ENCODE data around the gene GLRX3.

GLRX3 gene

DNA sequence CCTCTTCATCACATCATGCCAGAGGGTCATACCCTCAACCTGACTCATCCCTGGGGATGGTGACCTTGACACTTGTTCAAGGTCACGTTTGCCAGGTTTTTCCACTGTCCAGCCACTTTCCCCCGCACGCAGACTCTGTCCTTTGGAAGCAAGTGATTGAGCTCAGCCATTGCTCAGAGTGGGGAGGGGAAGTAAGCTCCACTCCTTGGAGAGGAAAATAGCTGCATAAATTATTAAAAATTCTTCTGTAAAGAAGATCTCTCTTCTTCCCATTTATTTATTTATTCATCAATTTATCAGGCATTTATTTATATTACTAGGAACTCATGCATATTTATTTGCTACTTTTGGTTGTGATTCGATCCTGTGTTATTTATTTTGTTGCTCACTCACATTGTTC lies 88.0 kb downstream of the GLRX3 start:
- Histone ChIP-seq H2AFZ (ENCODE audit: low read length, unreplicated experiment) (no peak overlapping the region), H3K4me1 (ENCODE audit: control insufficient read depth, insufficient read depth, low read length, unreplicated experiment) (no peaks in the 10 kb centered on the region), H3K79me2 (ENCODE audit: control insufficient read depth, insufficient read depth, low read length, unreplicated experiment) (no peaks in the 10 kb centered on the region), H3K27ac (ENCODE audit: low read depth, low read length) (no peak overlapping the region), H3K36me3 (ENCODE audit: insufficient read depth, low read length) (no peaks in the 10 kb centered on the region), H3K4me3 (ENCODE audit: low read depth, low read length) (no peak overlapping the region), H3K27me3 (ENCODE audit: insufficient read depth, low read length) (no peaks in the 10 kb centered on the region)

DNA sequence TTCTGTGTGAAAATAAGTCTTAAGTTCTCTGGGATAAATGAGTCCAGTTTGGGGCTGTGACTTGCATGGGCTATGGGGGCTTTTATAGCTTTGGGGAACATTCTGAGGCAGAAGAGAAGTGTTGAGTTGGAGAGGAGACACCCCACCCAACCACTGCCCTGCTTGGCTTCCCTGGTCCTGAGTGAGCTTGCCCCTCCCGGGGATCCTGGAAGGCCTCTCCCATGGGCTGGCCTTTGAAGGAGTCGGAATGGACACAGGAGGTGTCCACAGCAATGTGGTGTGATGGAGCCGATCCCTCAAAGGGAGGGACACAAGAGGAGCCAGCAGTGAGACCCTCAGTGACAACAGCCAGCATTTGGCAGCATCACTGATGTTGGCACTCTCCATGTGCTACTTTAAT lies 89.8 kb downstream of the GLRX3 start:
- Histone ChIP-seq H3K36me3 (ENCODE audit: insufficient read depth, low read length) (no peaks in the 10 kb centered on the region), H3K27ac (ENCODE audit: low read depth, low read length) (no peak overlapping the region), H2AFZ (ENCODE audit: low read length, unreplicated experiment) (no peak overlapping the region), H3K4me1 (ENCODE audit: control insufficient read depth, insufficient read depth, low read length, unreplicated experiment) (no peaks in the 10 kb centered on the region), H3K79me2 (ENCODE audit: control insufficient read depth, insufficient read depth, low read length, unreplicated experiment) (no peaks in the 10 kb centered on the region), H3K27me3 (ENCODE audit: insufficient read depth, low read length) (no peaks in the 10 kb centered on the region), H3K4me3 (ENCODE audit: low read depth, low read length) (no peak overlapping the region)

DNA sequence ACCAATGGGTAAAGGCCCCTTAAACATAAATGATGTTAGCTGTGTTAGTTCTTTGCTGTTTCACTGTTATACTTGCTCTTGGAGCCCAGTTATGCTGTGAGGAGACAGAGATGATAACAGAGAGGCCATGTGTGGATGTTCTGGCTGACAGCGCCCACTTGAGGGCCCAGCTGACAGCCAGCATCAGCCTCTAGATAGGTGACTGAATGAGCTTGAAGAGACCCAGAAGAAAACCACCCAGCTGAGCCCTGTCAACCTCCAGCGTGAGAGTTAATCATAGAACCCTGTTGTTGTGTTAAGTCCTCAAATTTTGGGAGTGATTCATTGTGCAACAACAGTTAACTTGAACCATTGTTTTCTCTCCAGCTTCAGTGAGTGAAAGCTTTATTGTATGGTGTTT lies 91.7 kb downstream of the GLRX3 start:
- H3K4me1 ChIP-seq (ENCODE audit: control insufficient read depth, insufficient read depth, low read length, unreplicated experiment), result no peaks in the 10 kb centered on the region
- H3K27me3 ChIP-seq (ENCODE audit: insufficient read depth, low read length), result no peaks in the 10 kb centered on the region
- no peaks in the 10 kb centered on the region for H3K36me3 ChIP-seq (ENCODE audit: insufficient read depth, low read length)
- no peak overlapping the region for H2AFZ ChIP-seq (ENCODE audit: low read length, unreplicated experiment)
- H3K4me3 ChIP-seq (ENCODE audit: low read depth, low read length), result no peak overlapping the region
- no peaks in the 10 kb centered on the region for H3K79me2 ChIP-seq (ENCODE audit: control insufficient read depth, insufficient read depth, low read length, unreplicated experiment)
- H3K27ac ChIP-seq (ENCODE audit: low read depth, low read length), result no peak overlapping the region
